Retina (tissue), 1 donor: ENCODE measurements around the gene AASS.

Experiments used
- DNase-seq: peaks from one replicate; pipeline ENCODE4 v3.0.0-alpha.2; 2016

Gene AASS

GRCh38 chr7:122103064-122103463 is 41.0 kb downstream of the AASS start:
- no peak for DNase-seq

- no peak for DNase-seq
Observed at GRCh38 chr7:122100021-122100420, 44.0 kb downstream of the AASS start.

GRCh38 chr7:122095642-122096041 is 48.4 kb downstream of the AASS start:
- DNase-seq, result no peak

GRCh38 chr7:122094549-122094948 is 49.5 kb downstream of the AASS start:
- no peak for DNase-seq

GRCh38 chr7:122092964-122093797 is 50.9 kb downstream of the AASS start:
- DNase-seq, result peak; percentile 65

- DNase-seq, result no peak
Observed at GRCh38 chr7:122082670-122083069, 61.4 kb downstream of the AASS start.

- no peak for DNase-seq
Observed at GRCh38 chr7:122082160-122082559, 61.9 kb downstream of the AASS start.

GRCh38 chr7:122073635-122074034 is 70.4 kb downstream of the AASS start:
- no peak for DNase-seq

GRCh38 chr7:122072924-122073599 is 71.0 kb downstream of the AASS start:
- DNase-seq, result no peak

- DNase-seq, result no peak
Observed at GRCh38 chr7:122072272-122072671, 71.8 kb downstream of the AASS start.

GRCh38 chr7:122070834-122071233 is 73.2 kb downstream of the AASS start:
- DNase-seq, result no peak

- DNase-seq, result no peak
Observed at GRCh38 chr7:122070062-122070461, 74.0 kb downstream of the AASS start.

GRCh38 chr7:122068999-122069398 is 75.0 kb downstream of the AASS start:
- no peak for DNase-seq

- no peak for DNase-seq
Observed at GRCh38 chr7:122068046-122068445, 76.0 kb downstream of the AASS start.

GRCh38 chr7:122067077-122067476 is 77.0 kb downstream of the AASS start:
- DNase-seq, result no peak

GRCh38 chr7:122064971-122065370 is 79.1 kb downstream of the AASS start:
- no peak for DNase-seq

GRCh38 chr7:122063146-122063545 is 80.9 kb downstream of the AASS start:
- no peak for DNase-seq

GRCh38 chr7:122059542-122059941 is 84.5 kb downstream of the AASS start:
- no peak for DNase-seq

GRCh38 chr7:122056977-122057376 is 87.1 kb downstream of the AASS start:
- DNase-seq, result no peak

- no peak for DNase-seq
Observed at GRCh38 chr7:122055073-122055472, 89.0 kb downstream of the AASS start.

GRCh38 chr7:122054393-122054792 is 89.7 kb downstream of the AASS start:
- no peak for DNase-seq

- no peak for DNase-seq
Observed at GRCh38 chr7:122046402-122046801, 97.6 kb downstream of the AASS start.

GRCh38 chr7:122040147-122040546 is 103.9 kb downstream of the AASS start:
- DNase-seq, result no peak

GRCh38 chr7:122038904-122039303 is 105.1 kb downstream of the AASS start:
- DNase-seq, result no peak
